Neutrophil (primary cell): ENCODE data around the gene TMEM203.

Source experiments
- H3K27ac ChIP-seq: fragments of 200-600 bp; sonication (generic); 2 replicates; pipeline ENCODE4 v1.5.1; 2016; ENCODE audit warnings: mild to moderate bottlenecking, moderate library complexity
- H3K27me3 ChIP-seq: fragments of 200-600 bp; sonication (generic); 2 replicates; pipeline ENCODE4 v1.6.0; 2016; ENCODE audit warnings: mild to moderate bottlenecking
- H3K36me3 ChIP-seq: fragments of 200-600 bp; sonication (generic); 2 replicates; pipeline ENCODE4 v1.5.1; 2017
- H3K4me1 ChIP-seq, 2 experiments: fragments of 200-600 bp in 1 of 2; sonication (generic) in 1 of 2; 1 replicate in 1 of 2; 2 replicates in 1 of 2; pipeline versions ENCODE4 v1.5.1 to v1.6.1; 2013 to 2016; ENCODE audit warnings: low read depth in 1 of 2, low read length in 1 of 2, mild to moderate bottlenecking in 1 of 2, moderate library complexity in 1 of 2; ENCODE audit not compliant: control insufficient read depth in 1 of 2, insufficient read depth in 1 of 2
- H3K4me3 ChIP-seq, 2 experiments: fragments of 200-600 bp in 1 of 2; sonication (generic) in 1 of 2; 1 replicate in 1 of 2; 2 replicates in 1 of 2; pipeline ENCODE4 v1.5.1; 2013 to 2016; ENCODE audit warnings: low read depth in 1 of 2, low read length in 1 of 2, mild to moderate bottlenecking in 1 of 2, moderate library complexity in 1 of 2
- H3K9me3 ChIP-seq: fragments of 200-600 bp; sonication (generic); 2 replicates; pipeline ENCODE4 v1.5.1; 2016
- CTCF ChIP-seq: fragments of 200-600 bp; sonication (generic); IDR thresholded peaks from 2 replicates; pipeline ENCODE4 v1.5.1; 2016; ENCODE audit warnings: antibody characterized with exemption

TMEM203 gene

GRCh38 chr9:137216188-137216965, 10.9 kb upstream of the TMEM203 start:
- no peak for TF ChIP-seq CTCF
- Histone ChIP-seq H3K9me3 (no peaks in the 10 kb centered on the region), H3K4me1 (peaks cover 0 to under 1% of the 10 kb centered on the region in 2 experiments), H3K27me3 (peaks cover 17% of the 10 kb centered on the region), H3K36me3 (peaks cover 64% of the 10 kb centered on the region), H3K4me3 (no peak overlapping the region), H3K27ac (no peak overlapping the region)

GRCh38 chr9:137215196-137215986, 9.9 kb upstream of the TMEM203 start:
- H3K4me3 ChIP-seq = no peak overlapping the region
- no peak overlapping the region for H3K27ac ChIP-seq
- peaks cover 7% of the 10 kb centered on the region for H3K27me3 ChIP-seq
- H3K36me3 ChIP-seq = peaks cover 64% of the 10 kb centered on the region
- H3K9me3 ChIP-seq = no peaks in the 10 kb centered on the region
- TF ChIP-seq CTCF = no peak
- H3K4me1 ChIP-seq = no peaks in the 10 kb centered on the region

GRCh38 chr9:137214620-137215019, 9.2 kb upstream of the TMEM203 start:
- no peaks in the 10 kb centered on the region for H3K27me3 ChIP-seq
- TF ChIP-seq CTCF = no peak
- H3K4me3 ChIP-seq = no peak overlapping the region
- H3K4me1 ChIP-seq = no peaks in the 10 kb centered on the region
- no peaks in the 10 kb centered on the region for H3K9me3 ChIP-seq
- peaks cover 64% of the 10 kb centered on the region for H3K36me3 ChIP-seq
- no peak overlapping the region for H3K27ac ChIP-seq

GRCh38 chr9:137213160-137214060, 8.0 kb upstream of the TMEM203 start:
- no peak for TF ChIP-seq CTCF
- peaks cover 63% of the 10 kb centered on the region for H3K36me3 ChIP-seq

GRCh38 chr9:137212520-137212919, 7.1 kb upstream of the TMEM203 start:
- peaks cover 54% of the 10 kb centered on the region for H3K36me3 ChIP-seq
- TF ChIP-seq CTCF = no peak
- no peak overlapping the region for H3K4me3 ChIP-seq

More at GRCh38 chr9:137213160-137214060, 8.0 kb upstream of the TMEM203 start:
- H3K27ac ChIP-seq = no peak overlapping the region
- H3K9me3 ChIP-seq = no peaks in the 10 kb centered on the region
- H3K4me1 ChIP-seq = no peaks in the 10 kb centered on the region
- H3K4me3 ChIP-seq = no peak overlapping the region
- no peaks in the 10 kb centered on the region for H3K27me3 ChIP-seq

More at GRCh38 chr9:137212520-137212919, 7.1 kb upstream of the TMEM203 start:
- Histone ChIP-seq H3K9me3 (no peaks in the 10 kb centered on the region), H3K4me1 (peaks cover 3% of the 10 kb centered on the region in 2 experiments), H3K27me3 (no peaks in the 10 kb centered on the region), H3K27ac (no peak overlapping the region)
